ENCODE results near the gene BCAM.

- TF ChIP-seq ZNF274 (IDR thresholded peaks at IDR 0.05; ENCODE audit: low read length) (no peak), ZNF274 (tag by site-specific recombination; IDR thresholded peaks at IDR 0.05; ENCODE audit: borderline replicate concordance) (no peak), ZNF426 (tag by site-specific recombination; IDR thresholded peaks at IDR 0.05) (no peak), ZNF138 (tag by site-specific recombination; IDR thresholded peaks at IDR 0.05; ENCODE audit: borderline replicate concordance) (no peak), ZNF670 (tag by site-specific recombination; IDR thresholded peaks at IDR 0.05; ENCODE audit: low read depth) (no peak), ZNF768 (tag by site-specific recombination; IDR thresholded peaks at IDR 0.05) (no peak), ZNF324 (tag by site-specific recombination; IDR thresholded peaks at IDR 0.05) (no peak), ZNF292 (tag by site-specific recombination; IDR thresholded peaks at IDR 0.05; ENCODE audit: borderline replicate concordance, low read depth) (no peak), CTCF (tag by site-specific recombination; IDR thresholded peaks at IDR 0.05) (no peak), ZBTB17 (tag by site-specific recombination; IDR thresholded peaks at IDR 0.05) (no peak), SP3 (tag by site-specific recombination; IDR thresholded peaks at IDR 0.05) (no peak), BCL11A (tag by site-specific recombination; IDR thresholded peaks at IDR 0.05; ENCODE audit: low read depth) (no peak), WT1 (tag by site-specific recombination; IDR thresholded peaks at IDR 0.05) (no peak)
Observed at GRCh38 chr19:44867578-44867977, 58.7 kb downstream of the BCAM start.

Measured in HEK293 (cell line).